Sigmoid colon (tissue), 4 donors: ENCODE results near the gene ATP5IF1.

ENCODE experiments used
- POLR2A ChIP-seq, 2 donors: fragments of 450-650 bp; IDR thresholded peaks; one replicate each; pipeline ENCODE4 v1.6.1; 2016; ENCODE audit warnings: antibody characterized with exemption in 2 of 2, mild to moderate bottlenecking in 2 of 2, moderate library complexity in 2 of 2
- POLR2AphosphoS5 ChIP-seq, 4 donors: sonication (generic); formaldehyde crosslinking; IDR thresholded peaks; one replicate each; pipeline ENCODE4 v1.6.1; 2017; ENCODE audit warnings: antibody characterized with exemption in 4 of 4
- TF ChIP-seq, protein P1 (sequence below), 4 experiments: fragments of 450-650 bp in 3 of 4; fragments of 200-600 bp in 1 of 4; IDR thresholded peaks; one replicate each; pipeline ENCODE4 v1.5.1; 2016 to 2019; ENCODE audit warnings: antibody characterized with exemption in 4 of 4, mild to moderate bottlenecking in 3 of 4, moderate library complexity in 2 of 4

GRCh38 chr1:28279721-28280120 lies 43.8 kb downstream of the ATP5IF1 start:
- TF ChIP-seq, protein P1, sequence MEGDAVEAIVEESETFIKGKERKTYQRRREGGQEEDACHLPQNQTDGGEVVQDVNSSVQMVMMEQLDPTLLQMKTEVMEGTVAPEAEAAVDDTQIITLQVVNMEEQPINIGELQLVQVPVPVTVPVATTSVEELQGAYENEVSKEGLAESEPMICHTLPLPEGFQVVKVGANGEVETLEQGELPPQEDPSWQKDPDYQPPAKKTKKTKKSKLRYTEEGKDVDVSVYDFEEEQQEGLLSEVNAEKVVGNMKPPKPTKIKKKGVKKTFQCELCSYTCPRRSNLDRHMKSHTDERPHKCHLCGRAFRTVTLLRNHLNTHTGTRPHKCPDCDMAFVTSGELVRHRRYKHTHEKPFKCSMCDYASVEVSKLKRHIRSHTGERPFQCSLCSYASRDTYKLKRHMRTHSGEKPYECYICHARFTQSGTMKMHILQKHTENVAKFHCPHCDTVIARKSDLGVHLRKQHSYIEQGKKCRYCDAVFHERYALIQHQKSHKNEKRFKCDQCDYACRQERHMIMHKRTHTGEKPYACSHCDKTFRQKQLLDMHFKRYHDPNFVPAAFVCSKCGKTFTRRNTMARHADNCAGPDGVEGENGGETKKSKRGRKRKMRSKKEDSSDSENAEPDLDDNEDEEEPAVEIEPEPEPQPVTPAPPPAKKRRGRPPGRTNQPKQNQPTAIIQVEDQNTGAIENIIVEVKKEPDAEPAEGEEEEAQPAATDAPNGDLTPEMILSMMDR (IDR thresholded peaks at IDR 0.05): no peak
- TF ChIP-seq POLR2AphosphoS5 (IDR thresholded peaks at IDR 0.05): no peak
- TF ChIP-seq POLR2A (IDR thresholded peaks at IDR 0.05): no peak
